DOHH2 (cell line): ENCODE measurements around the gene DRD2.

Experiments used
- H3F3A ChIP-seq: fragments of 200-600 bp; sonication (generic), shearing (Covaris generic); 2 replicates; pipeline ENCODE4 v1.6.0; 2016; ENCODE audit warnings: antibody characterized with exemption, mild to moderate bottlenecking; ENCODE audit not compliant: control insufficient read depth, insufficient read depth
- H3K27ac ChIP-seq: fragments of 200-600 bp; sonication (generic); 2 replicates; pipeline ENCODE4 v1.5.1; 2014; ENCODE audit warnings: low read depth, mild to moderate bottlenecking, low read length, moderate library complexity
- H3K27me3 ChIP-seq: fragments of 200-600 bp; sonication (generic); 2 replicates; pipeline ENCODE4 v1.6.1; 2014; ENCODE audit warnings: mild to moderate bottlenecking, low read length, mixed read lengths; ENCODE audit not compliant: control insufficient read depth
- H3K36me3 ChIP-seq: fragments of 200-600 bp; sonication (generic); 2 replicates; pipeline ENCODE4 v1.6.1; 2014; ENCODE audit warnings: mild to moderate bottlenecking, low read length, moderate library complexity, mixed read lengths; ENCODE audit not compliant: control insufficient read depth
- H3K4me1 ChIP-seq: fragments of 200-600 bp; sonication (generic); 2 replicates; pipeline ENCODE4 v1.6.1; 2014; ENCODE audit warnings: mild to moderate bottlenecking, low read length, mixed read lengths; ENCODE audit not compliant: control insufficient read depth
- H3K4me2 ChIP-seq: fragments of 200-600 bp; sonication (generic); 2 replicates; pipeline ENCODE4 v1.6.0; 2014; ENCODE audit warnings: mild to moderate bottlenecking, low read length, moderate library complexity
- H3K4me3 ChIP-seq: fragments of 200-600 bp; sonication (generic); 2 replicates; pipeline ENCODE4 v1.5.1; 2014; ENCODE audit warnings: mild to moderate bottlenecking, low read length, mixed read lengths
- H3K79me2 ChIP-seq: fragments of 200-600 bp; sonication (generic); 2 replicates; pipeline ENCODE4 v1.6.1; 2014; ENCODE audit warnings: mild to moderate bottlenecking, low read length, mixed read lengths; ENCODE audit not compliant: control insufficient read depth
- H3K9me2 ChIP-seq: fragments of 200-600 bp; sonication (generic); replicated peaks from 2 replicates; pipeline ENCODE4 v1.6.1; 2014; ENCODE audit warnings: mild to moderate bottlenecking, low read length, mixed read lengths; ENCODE audit not compliant: control insufficient read depth
- H3K9me3 ChIP-seq: fragments of 200-600 bp; sonication (generic); 2 replicates; pipeline ENCODE4 v1.6.1; 2014; ENCODE audit warnings: antibody characterized with exemption, low read length, mixed read lengths; ENCODE audit not compliant: control insufficient read depth, insufficient read depth
- H4K20me1 ChIP-seq: fragments of 200-600 bp; sonication (generic); 2 replicates; pipeline ENCODE4 v1.6.0; 2014; ENCODE audit warnings: low read depth, mild to moderate bottlenecking, antibody characterized with exemption, low read length, moderate library complexity; ENCODE audit not compliant: control insufficient read depth, insufficient read depth
- EZH2phosphoT487 ChIP-seq: fragments of 200-600 bp; sonication (generic); IDR thresholded peaks from 2 replicates; pipeline ENCODE4 v1.6.1; 2017; ENCODE audit warnings: borderline replicate concordance, mild to moderate bottlenecking, antibody characterized with exemption, low read length, moderate library complexity, mixed read lengths
- TF ChIP-seq, protein P1 (sequence below): fragments of 200-600 bp; sonication (generic); IDR thresholded peaks from one replicate; pipeline ENCODE4 v1.5.1; 2014; ENCODE audit warnings: antibody characterized with exemption, mild to moderate bottlenecking, low read depth, low read length; ENCODE audit not compliant: poor library complexity, severe bottlenecking

Gene DRD2

DNA sequence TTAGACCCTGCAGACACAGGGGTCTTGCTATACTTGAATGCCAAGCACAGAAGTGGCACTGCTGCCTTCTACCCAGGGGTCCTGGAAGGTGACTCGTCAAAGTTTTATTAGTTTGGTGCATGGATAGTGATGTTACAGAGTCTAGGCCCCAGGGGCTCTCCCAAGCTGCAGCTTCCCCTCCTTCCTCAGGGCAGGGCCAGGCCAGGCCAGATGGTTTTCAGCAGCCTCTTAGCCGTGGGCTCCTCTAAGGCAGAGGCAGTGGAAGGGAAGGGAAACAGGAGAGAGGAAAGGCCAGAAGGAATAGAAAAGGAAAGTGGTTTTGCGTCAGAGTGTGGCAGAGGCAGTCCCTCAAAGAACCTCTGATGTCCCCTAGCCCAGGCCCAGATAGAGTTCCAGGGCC lies 65.7 kb downstream of the DRD2 start:
- Histone ChIP-seq H3K27ac (no peak overlapping the region), H4K20me1 (no peaks in the 10 kb centered on the region), H3K27me3 (no peaks in the 10 kb centered on the region), H3K4me3 (no peak overlapping the region), H3K36me3 (no peaks in the 10 kb centered on the region), H3K79me2 (no peaks in the 10 kb centered on the region), H3K4me2 (no peak overlapping the region), H3K9me2 (no peaks in the 10 kb centered on the region), H3K4me1 (no peaks in the 10 kb centered on the region), H3K9me3 (no peaks in the 10 kb centered on the region), H3F3A (no peaks in the 10 kb centered on the region)
- no peak for TF ChIP-seq EZH2phosphoT487
- TF ChIP-seq, protein P1, sequence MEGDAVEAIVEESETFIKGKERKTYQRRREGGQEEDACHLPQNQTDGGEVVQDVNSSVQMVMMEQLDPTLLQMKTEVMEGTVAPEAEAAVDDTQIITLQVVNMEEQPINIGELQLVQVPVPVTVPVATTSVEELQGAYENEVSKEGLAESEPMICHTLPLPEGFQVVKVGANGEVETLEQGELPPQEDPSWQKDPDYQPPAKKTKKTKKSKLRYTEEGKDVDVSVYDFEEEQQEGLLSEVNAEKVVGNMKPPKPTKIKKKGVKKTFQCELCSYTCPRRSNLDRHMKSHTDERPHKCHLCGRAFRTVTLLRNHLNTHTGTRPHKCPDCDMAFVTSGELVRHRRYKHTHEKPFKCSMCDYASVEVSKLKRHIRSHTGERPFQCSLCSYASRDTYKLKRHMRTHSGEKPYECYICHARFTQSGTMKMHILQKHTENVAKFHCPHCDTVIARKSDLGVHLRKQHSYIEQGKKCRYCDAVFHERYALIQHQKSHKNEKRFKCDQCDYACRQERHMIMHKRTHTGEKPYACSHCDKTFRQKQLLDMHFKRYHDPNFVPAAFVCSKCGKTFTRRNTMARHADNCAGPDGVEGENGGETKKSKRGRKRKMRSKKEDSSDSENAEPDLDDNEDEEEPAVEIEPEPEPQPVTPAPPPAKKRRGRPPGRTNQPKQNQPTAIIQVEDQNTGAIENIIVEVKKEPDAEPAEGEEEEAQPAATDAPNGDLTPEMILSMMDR: no peak

DNA sequence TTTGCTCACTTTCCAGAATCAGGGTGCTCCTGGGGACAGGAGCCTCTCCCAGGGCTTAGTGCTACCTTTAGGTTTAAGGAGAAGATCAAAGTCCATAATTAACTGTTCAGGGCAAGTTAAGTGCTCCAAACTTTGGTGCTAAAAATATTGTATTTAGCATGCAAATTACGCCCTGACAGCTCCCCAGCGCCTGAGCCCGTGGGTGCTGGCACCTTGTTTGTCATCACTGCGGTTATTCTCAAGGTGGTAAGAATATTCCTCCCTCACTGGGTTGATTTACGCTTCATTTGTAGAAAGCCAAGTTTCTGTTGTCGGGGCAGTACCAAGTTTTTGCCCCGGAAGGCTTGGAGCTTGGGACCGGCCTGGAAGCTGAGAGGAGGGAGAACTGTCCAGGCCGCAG lies 66.3 kb downstream of the DRD2 start:
- Histone ChIP-seq H3K27ac (no peak overlapping the region), H3K4me1 (no peaks in the 10 kb centered on the region), H3K9me2 (no peaks in the 10 kb centered on the region), H3K79me2 (no peaks in the 10 kb centered on the region), H3K4me2 (no peak overlapping the region), H3K27me3 (no peaks in the 10 kb centered on the region), H3K9me3 (no peaks in the 10 kb centered on the region), H3K36me3 (no peaks in the 10 kb centered on the region), H3K4me3 (no peak overlapping the region), H3F3A (no peaks in the 10 kb centered on the region), H4K20me1 (no peaks in the 10 kb centered on the region)
- TF ChIP-seq EZH2phosphoT487: no peak
- TF ChIP-seq, protein P1: no peak

DNA sequence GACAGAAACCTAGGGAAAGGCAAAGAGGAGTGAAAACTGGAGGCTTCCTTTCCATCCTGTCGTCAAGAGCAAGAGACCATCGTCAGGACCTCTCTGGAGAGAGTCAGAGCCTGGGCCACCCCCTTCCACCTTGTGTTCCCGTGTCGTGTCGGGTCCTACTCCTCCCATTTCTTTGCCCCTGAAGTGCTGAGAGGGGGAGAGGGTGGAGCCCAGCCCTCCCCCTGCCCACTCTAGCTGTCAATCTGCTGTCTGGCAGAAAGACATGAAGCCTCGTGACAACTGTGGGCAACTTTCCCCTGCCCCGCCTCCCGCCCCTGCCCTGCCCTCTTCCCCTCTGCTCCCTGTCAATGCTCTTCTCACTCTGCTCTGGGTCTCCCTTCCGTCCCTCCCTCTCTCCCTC lies 67.0 kb downstream of the DRD2 start:
- Histone ChIP-seq H3K4me3 (no peak overlapping the region), H3K27me3 (no peaks in the 10 kb centered on the region), H3F3A (no peaks in the 10 kb centered on the region), H3K4me2 (no peak overlapping the region), H3K79me2 (no peaks in the 10 kb centered on the region), H3K36me3 (no peaks in the 10 kb centered on the region), H4K20me1 (no peaks in the 10 kb centered on the region), H3K9me2 (no peaks in the 10 kb centered on the region), H3K9me3 (no peaks in the 10 kb centered on the region), H3K27ac (no peak overlapping the region), H3K4me1 (no peaks in the 10 kb centered on the region)
- no peak for TF ChIP-seq EZH2phosphoT487
- TF ChIP-seq, protein P1: no peak

DNA sequence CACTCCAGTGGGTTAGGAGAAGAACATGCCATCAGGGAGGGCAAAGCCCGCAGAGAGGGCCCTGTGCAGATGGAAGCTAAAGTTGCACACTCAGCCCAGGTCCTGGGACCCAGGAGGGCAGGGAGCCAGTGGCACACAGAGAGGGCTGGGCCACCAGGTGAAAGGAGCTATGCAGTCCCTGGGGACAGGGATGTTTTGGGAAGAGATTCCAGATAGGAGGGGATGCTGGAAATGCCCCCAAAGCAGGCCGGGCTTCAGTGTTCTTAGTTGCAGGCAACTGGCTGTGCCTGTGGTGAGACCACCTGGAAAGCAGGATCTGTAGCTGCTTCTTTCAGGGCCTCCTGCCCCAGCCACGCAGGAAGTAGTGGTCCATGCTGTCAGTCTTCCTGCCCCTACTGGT lies 68.0 kb downstream of the DRD2 start:
- Histone ChIP-seq H3K4me3 (no peak overlapping the region), H3F3A (no peaks in the 10 kb centered on the region), H3K9me3 (no peaks in the 10 kb centered on the region), H4K20me1 (no peaks in the 10 kb centered on the region), H3K4me2 (no peak overlapping the region), H3K27ac (no peak overlapping the region), H3K4me1 (no peaks in the 10 kb centered on the region), H3K79me2 (no peaks in the 10 kb centered on the region), H3K27me3 (no peaks in the 10 kb centered on the region), H3K9me2 (no peaks in the 10 kb centered on the region), H3K36me3 (no peaks in the 10 kb centered on the region)
- TF ChIP-seq, protein P1: no peak
- TF ChIP-seq EZH2phosphoT487: no peak
